SKM-1 (cell line): ENCODE measurements around the gene PLPP6.

Experiments used
- DNase-seq: peaks from one replicate; lab custom pipeline; 2025; ENCODE audit not compliant: unreplicated experiment; lab: John Stamatoyannopoulos, UW

PLPP6 gene

DNA sequence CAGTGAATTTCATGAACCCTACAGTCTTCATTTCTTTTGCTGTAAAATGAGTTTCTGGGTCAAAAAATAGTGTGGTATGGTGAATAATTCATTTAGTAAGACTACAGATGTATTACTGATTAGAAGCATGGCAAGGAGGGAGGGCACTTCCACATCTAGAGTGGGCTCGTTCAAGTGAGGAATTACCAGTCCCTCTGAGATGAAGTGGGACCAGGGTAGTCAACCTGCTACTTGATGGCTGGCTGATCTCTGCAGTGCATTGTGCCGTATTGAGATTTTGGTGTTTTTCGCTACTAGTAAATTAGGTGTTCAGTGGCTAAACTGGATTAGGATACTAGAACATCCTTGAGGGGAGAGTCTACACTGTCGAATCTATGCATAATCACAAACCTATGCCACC lies 28.1 kb downstream of the PLPP6 start:
- no peak for DNase-seq

DNA sequence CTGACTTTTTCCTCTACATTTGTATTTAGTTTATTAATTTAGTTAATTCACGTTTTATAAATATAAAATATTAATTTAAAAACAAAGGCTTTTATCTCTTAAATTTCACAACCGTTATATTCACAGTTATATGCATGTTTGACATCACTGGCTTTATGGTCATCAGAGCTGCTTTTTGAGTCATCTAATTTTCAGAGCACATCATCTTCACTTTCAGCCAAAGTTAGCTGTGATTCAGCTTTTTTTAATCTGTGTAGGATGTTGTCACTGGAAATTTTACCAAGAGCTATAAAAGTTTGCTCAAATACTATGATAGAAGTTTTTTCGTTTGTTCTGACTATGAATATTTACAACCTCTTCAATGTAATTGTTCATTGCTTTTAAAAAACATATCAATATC lies 29.7 kb downstream of the PLPP6 start:
- DNase-seq = no peak

DNA sequence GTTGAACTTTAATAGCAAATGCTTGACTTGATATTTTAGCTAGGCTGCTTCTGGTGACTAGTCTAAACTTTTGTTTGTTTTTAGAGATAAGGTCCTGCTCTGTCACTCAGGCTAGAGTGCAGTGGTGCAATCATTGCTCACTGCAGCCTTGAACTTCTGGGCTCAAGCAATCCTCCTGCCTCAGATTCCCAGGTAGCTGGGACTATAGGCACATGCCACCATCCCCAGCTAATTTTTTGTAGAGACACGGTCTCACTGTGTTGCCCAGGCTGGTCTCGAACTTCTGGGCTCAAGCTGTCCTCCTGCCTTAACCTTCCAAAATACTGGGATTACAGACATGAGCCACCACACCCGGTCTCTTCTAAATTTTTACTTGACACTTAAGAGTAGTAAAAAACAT lies 38.0 kb downstream of the PLPP6 start:
- no peak for DNase-seq

DNA sequence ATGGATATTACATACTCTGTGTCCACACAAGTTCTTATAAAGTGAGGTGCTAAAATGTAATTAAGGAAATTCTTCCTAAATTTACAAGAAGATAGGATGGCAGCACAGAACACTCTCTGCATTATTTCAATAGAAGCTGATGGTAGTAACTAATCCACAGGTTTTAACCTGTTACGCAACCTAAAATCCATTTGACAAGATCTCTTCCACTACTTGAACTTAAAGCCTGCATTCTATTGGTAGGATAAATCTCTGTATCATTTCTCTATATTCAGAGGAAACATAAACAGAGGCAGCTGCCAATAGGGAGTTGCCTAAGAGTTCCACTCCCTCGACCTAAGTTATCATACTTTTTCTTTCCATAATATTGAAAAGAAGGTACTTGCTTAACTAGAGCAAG lies 38.8 kb downstream of the PLPP6 start:
- no peak for DNase-seq

DNA sequence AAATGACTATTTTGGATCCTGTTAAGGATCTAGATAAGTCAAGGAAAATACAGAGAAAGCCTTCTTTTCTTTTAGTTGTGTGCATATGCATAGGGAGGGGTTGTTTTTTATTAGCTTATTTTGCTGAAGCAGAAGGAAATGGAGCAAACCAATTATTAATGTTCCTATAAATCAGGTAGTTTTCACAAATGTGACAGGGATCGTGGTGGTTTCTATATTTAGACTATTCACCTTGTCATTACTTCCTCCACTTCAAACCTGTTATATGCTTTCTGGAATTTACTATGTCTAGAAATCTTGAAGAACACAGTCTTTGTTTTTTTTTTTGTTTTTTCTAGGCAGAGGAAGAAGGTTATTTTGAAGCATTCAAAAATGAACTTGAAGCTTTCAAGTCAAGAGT lies 39.4 kb downstream of the PLPP6 start:
- no peak for DNase-seq

DNA sequence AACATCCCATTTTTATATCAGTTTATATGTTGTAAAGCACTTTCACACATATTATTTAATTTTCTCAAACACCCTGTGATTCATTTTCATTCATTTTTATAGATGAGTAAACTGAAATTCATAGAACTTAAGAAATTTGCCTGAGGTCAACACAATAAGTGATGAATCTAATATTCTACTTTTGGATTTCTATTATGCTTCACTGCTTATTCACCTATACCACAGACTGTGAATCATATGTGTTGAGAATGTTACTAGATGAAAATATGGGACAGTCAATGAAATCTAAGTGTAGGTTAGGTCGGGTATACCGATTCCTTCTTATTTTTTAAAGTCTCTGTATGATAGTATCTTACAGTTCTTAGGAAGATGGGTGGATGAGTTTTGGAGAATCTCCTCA lies 42.0 kb downstream of the PLPP6 start:
- no peak for DNase-seq

DNA sequence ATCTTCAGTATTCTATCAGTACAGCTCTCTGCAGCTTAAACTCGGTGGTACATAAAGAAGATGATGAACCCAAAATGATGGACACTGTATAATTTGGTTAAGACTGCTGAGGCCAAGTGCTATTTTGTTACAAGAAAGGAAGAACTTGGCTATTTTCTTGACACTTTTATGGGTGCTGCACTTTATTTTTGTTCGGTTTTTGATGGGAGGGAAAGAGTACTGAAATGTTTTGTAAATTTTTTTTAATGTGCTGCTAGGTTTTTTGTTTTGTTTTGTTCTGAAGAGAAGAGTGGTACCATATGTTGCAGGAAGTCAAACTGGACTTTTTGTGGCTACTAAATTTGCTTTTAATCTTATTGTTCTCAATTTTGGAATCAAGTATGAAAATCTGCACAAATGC lies 43.9 kb downstream of the PLPP6 start:
- DNase-seq = no peak

DNA sequence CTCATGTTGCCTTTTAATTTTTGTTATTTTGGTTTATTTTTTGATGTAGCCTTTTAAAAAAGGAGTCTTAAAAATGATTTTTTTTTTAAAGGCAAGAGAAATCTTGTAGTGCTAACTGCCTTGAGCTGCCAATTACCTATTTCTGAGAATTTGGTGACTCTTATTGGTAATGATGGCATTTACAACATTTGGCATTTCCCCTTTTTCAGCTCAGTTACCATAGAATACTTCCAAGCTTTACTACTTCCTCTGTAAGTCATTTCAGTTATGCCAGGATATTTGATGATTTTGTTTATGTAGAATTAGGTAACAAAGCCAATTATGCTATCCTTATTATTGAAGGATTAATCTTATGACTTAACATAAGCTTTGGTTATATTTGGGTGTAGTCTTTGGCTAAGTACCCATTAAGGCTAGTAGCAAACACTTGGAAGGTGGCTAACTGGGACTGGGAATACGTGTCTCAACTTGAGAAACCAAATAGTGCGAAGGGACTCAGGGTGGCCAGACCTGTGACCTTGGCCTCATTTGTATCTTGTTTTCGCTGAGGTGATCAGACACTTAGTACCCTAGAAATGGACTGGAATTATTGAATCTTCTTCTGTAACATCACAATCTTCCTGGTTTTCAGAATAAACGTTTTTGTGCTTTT lies 45.0 kb downstream of the PLPP6 start:
- DNase-seq = no peak

DNA sequence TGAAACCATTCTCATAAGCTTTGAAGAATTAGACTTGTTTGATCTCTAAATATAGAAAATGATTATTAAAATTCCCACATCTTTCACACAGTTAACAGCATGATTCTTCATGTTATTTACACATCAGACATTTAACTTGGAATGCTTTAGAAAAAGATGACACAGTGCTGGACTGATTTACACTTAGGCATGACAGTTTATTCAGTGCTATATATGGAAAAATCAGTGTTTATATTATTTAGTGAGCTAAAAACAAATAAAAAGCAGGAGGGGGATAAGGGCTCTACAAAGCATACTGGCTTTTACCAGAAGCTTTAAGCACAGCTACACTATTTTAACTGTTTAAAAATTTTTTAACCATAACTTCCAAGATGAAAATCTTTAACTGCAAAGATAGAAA lies 47.3 kb downstream of the PLPP6 start:
- no peak for DNase-seq

DNA sequence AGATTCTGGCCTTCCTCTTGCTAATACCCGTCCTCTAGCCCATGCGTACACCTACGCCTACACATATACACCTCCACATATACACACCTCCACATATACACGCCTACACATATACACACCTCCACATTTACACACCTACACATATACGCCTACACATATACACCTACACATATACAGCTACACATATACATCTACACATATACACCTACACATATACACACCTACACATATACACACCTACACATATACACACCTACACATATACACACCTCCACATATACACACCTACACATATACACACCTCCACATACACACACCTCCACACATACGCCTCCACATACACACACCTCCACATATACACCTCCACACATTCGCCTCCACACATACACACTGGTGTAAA lies 51.8 kb downstream of the PLPP6 start:
- DNase-seq = no peak

DNA sequence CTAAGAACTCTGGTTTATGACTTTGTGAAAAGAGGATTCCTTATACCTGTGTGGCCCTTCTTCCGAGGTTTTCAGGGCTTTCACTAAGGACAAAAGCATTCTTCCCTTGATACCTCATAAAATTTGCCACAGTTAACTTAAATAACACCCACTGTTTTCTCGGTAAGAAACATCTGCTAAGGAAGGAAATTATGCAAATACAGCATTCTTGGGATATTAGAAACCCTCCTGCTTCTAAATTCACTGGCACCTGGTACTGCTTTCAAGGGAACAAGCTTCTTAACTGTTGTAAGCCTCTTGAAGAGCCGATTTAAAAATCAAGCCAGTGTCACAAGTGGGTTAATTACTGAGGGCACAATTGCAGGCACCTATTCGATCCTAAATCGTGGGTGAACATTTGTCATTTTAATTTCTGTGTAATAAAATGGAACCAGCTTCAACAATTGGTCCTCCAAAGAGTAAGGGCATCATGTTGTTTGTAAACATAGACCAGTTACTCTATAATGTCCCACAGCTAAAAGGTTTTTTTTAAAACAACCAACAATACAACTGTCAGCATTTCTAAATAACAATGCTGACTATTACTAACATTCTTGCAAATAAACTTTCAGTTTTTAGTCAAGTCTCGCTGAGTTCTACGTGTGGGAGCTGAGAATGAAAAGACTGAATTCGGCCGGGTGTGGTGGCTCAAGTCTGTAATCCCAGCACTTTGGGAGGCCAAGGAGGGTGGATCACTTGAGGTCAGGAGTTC lies 52.3 kb downstream of the PLPP6 start:
- DNase-seq = no peak
